ENCODE results near the gene YPEL5.
"Not testable (repeated sequence)": the region's sequence is repeated elsewhere in the genome, so short reads cannot be mapped to it uniquely, and the experiment has no call there.

The YPEL5 gene

DNA sequence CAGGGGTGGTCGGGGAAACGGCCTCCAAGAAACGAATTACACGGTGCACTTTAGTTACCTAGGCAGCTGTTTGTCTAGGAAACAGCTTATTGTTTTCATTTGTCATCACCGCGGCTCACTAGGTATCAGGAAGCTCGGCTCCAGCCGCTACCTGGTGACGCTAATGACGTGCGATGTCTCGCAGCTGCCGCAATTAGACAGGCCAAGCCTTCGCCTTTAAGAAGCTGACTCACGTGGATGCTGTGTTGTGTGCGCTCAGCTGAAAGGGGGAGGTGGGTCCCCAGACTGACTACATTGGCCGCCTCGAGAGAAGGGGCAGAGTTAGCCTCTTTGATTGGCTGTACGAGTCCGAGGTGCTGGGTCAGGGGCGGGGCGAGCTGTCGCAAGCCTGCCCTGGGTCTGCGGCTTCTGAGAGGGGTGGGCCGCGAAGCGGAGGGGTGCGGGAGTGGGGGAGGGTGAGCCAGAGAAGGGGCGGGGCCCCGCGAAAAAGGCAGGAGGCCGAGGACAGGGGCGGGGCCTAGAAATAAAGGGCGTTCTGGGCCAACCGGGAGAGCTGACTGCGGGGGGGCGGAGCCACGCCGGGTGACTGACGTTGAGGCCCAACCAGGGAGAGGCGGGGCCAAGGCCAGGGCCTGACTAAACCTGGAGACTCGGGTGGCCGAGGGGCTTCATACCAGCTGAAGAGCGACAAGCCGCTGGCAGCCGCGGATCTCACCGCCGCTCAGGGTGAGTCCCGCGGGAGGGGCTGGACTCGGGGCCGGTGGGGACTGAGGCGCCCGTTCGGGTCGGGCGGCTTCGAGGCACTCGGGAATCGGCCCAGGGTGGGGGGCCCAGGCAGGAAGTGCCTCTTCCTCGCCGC, at the start of gene YPEL5:
TSS of gene YPEL5 (plus strand) at position 671 of the 859 bp plus-strand sequence. CDS start 9,645 bp downstream, outside the sequence.
- peak; percentile 98 for DNase-seq

DNA sequence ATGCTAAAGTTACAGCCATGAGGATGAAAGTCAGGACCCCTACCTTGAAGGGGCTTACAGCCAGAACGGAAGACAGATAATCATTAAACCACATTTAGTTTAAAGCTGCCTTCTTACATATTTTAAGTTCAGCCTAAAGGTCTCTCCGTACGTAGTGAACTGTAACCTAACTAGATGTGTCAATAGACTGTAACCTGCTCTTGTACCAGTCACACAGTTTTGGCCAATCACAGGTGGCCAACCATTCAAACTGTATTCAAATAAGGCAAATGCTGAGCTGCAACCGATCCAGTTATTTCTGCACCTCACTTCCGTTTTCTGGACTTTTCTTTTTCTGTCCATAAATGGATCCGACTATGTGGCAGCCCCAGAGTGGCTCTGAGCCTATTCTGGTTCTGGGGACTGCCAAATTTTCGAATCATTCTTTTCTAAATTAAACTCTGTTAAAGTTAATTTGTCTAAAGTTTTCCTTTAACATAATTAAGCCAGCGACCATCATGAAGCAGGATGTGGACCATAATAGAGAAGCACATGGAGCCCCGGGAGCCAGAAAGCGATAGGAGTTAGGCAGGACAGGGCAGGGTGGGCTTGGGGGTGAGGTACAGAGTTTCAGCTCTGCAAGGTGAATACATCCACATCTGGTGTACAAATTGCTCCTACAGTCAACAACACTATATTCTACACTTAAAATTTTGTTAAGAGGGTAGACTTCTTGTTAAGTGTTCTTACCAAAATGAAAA, 48.4 kb upstream of the YPEL5 start:
- DNase-seq, result no peak

DNA sequence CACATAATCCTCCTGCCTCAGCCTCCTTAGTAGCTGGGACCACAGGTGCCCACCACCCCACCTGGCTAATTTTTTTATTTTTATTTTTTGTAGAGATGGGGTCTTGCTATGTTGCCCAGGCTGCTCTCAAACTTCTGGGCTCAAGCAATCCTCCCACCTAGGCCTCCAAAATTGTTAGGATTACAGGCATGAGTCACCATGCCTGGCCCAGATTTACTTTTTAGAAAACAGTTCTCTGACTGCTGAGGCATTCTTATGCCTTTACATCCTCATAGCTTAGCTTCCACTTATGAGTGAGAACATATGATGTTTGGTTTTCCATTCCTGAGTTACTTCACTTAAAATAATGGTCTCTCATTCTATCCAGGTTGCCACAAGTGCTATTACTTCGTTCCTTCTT, 47.4 kb upstream of the YPEL5 start:
- not testable (repeated sequence) for DNase-seq

DNA sequence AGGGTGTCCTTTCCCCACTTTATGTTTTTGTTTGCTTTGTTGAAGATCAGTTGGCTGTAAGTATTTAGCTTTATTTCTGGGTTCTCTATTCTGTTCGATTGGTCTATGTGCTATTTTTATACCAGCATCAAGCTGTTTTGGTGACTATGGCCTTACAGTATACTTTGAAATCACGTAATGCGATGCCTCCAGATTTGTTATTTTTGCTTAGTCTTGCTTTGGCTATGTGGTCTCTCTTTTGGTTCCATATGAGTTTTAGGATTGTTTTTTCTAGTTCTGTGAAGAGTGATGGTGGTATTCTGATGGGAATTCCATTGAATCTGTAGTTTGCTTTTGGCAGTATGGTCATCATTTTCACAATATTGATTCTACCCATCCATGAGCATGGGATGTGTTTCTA, 46.1 kb upstream of the YPEL5 start:
- DNase-seq, result not testable (repeated sequence)

GRCh38 chr2:30104307-30104706, 42.5 kb upstream of the YPEL5 start:
- DNase-seq, result no peak

- DNase-seq, result no peak
Measured at GRCh38 chr2:30105556-30105955, 41.3 kb upstream of the YPEL5 start.

DNA sequence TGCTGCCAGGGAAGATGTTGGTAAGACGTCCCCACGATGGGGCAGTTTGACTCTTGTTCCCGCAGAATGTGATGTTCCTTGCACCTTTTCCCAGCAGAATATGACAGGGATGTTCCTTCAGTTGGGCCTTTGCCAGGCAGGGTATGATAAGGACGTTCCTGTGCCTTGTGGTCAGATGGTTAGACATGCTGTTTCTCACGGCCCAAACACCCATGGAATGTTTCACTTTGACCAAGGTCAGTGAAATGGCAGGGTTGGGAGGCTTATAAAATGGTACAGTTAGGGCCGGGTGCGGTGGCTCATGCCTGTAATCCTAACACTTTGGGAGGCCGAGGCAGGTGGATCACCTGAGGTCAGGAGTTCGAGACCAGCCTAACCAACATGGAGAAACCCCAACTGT, 40.3 kb upstream of the YPEL5 start:
- no peak for DNase-seq

GRCh38 chr2:30108192-30108591, 38.6 kb upstream of the YPEL5 start:
- DNase-seq, result no peak

DNA sequence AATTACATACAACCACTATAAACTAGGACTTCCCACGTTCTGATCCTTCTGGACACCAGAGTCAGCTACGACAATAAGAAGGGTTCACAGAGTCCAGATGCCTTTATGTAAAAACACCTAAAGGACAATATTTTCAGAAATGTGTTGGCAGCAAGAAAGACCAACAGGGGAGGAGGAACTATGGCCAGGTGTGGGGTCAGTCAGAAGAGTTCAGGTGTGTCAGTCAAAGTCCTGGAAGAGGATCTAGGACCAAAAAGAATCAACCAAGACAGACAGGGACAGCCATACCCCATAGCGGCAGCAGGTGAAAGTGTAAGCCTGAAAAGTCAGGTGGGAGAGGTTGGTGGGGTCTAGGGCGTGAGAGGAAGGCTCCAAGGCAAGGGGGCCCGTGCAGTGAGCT, 38.0 kb upstream of the YPEL5 start:
- DNase-seq, result no peak

DNA sequence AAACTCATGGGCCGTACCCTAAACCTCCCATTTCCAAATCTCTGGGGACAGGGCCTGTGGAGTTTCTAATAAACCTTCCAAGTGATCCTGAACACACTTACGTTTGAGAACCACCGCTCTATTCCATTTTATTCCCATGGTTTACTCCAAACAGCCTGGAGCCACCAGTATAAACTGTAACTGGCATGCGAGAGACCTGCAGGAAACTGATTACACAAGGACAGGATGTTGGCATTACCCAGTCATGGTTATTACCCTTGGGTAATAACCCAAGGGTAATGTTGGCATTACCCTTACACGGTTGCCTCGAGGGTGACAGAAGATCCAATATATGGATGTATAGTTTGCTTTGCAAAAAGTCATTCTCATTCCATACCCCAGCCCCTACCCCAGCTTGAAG, 37.0 kb upstream of the YPEL5 start:
- no peak for DNase-seq

DNA sequence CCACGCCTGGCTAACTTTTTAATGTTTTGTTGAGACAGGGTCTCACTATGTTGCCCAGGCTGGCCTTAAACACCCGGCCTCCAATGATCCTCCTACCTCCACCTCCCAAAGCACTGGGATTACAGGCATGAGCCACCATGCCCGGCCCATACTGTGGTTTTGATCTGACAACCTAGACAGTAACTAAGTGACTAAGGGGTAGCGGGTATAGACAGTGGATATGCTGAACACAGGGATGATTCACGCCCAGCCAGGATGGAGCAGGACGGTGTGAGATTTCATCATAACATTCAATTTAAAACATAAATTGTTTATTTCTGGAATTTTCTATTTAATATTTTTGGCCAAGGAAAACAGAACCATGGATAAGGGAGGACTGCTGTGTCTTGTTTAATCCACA, 36.0 kb upstream of the YPEL5 start:
- DNase-seq, result no peak

- not testable (repeated sequence) for DNase-seq
Measured at GRCh38 chr2:30111186-30111585, 35.6 kb upstream of the YPEL5 start.

DNA sequence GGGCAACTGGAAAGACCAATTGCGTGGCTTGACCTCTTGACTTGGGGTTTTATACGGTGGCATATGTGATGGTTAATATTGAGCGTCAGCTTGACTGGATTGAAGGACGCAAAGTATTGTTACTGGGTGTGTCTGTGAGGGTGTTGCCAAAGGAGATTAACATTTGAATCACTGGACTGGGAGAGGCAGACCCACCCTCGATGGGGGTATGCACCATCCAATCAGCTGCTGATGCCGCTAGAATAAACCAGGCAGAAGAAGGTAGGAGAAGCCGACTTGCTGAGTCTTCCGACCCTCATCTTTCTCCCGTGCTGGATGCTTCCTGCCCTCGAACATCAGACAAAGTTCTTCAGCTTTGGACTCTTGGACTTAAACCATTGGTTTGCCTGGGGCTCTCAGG, 34.2 kb upstream of the YPEL5 start:
- DNase-seq, result no peak

- no peak for DNase-seq
Measured at GRCh38 chr2:30113617-30114293, 33.1 kb upstream of the YPEL5 start.

DNA sequence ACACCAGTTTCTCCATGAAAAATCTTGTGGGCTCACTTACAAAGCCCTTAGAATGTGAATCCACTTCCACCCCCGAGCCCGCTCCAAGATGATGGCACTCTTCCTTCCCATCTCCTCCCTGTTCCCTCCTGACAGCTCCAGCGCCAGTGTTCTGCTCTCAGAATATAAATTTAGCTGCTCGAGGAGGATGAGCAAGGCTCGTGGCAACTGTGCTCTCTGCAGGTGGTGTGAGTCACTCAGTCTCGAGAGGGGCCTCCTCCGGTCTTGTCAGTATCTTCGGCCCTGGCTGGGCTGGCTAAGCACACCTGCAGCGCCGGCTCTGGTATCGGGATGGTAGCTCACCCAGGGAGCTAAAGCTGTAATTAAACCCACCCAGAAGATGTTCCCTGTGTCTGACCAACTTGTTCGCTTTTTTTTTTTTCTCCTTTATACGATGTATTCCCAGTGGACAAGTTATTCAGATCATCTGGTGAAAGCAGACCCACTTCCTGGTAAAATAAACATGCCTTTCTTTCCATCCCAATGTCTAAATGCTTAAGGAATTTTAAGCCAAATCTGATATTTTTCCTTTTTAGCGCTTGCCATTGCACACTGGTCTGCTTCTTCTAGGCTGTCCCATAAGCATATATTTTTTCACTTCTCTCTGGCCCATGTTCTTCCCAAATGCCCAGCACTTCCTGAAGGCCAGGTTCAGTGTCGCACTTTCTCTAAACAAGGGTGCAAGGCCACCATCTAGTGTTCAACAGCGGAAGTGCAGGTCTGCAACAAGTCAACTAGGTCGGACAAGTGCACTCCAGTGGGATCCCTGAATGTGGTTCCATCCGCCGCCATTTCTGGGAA, 31.4 kb upstream of the YPEL5 start:
- DNase-seq, result peak; percentile 20

GRCh38 chr2:30115981-30116285, 30.9 kb upstream of the YPEL5 start:
- DNase-seq, result no peak

GRCh38 chr2:30122362-30122761, 24.4 kb upstream of the YPEL5 start:
- DNase-seq, result no peak

DNA sequence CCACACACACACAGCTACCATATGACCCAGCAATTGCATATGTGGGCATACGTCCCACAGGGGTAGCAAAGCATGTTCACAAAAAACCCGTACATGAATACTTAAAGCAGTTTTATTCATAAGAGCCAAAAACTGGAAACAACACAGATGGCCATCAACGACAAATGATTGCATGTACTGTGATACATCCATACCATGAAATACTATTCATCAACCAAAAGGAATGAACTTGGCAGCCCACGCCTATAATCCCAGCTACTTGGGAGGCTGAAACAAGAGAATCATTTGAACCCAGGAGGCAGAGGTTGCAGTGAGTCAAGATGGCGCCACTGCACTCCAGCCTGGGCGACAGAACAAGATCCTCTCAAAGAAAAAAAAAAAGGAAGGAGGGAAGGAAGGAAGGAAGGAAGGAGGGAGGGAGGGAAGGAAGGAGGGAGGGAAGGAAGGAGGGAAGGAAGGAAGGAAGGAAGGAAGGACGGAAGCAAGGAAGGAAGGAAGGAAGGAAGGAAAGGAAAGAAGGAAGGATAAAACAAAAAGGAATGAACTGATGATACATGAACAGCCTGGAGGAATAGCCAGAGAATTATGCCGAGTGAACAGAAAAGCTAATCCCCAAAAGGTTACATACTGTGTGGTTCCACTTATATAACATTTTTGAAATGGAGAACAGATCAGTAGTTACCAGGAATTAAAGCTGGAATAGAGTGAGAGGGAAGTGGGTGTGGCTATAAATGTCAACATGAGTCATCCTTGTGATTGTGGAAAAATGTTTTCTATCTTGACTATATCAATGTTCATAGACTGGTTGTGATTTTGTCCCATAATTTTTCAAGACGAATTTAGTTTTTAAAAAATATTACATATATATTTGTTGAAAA, 19.6 kb upstream of the YPEL5 start:
- no peak for DNase-seq

- DNase-seq, result no peak
Measured at GRCh38 chr2:30134582-30134981, 12.2 kb upstream of the YPEL5 start.

DNA sequence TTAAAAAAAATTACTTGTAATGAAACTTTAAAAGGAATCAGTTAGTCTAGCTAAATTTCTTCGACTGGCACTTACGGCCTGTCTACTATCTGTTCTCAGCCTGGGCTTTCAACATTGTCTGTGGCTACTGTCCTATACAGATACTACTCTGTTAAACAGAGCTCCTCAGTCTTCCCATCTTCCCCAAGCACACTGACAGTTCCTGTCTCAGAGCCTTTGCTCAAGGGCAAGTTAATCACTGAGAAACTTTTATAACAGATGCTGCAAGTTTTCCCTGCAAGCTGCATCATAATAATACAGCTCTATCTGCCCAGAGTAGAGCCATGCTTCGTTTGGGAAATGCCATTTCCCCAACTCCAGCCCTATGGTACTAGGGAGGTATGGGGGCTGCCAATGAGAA, 11.3 kb upstream of the YPEL5 start:
- no peak for DNase-seq

DNA sequence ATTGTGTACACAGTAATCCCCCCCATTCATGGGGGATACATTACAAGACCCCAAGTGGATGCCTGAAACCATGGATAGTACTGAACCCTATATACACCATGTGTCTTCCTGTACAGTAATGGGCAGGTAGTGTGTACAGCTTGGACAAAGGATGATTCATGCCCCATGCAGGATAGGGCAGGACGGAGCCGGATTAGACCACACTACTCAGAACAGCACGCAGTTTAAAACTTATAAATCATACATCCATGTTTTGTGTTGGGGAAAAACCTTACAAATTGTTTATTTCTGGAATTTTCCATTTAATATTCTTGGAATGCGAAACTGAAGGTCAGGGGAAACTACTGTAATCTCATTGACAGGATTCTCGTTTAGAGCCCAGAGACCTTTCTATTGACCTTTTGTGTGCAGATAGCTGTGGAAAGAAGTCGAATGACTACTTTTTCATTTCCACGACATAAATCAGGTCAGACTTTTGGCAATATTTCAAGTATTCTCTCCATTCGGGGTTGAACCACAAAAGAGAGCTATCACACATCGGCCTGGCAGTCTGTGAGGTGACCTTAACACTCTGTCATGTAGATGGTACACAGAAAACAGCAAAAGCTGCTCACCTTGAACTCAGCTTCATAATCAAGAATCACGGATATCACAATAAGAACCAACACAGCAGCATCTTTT, 9.9 kb upstream of the YPEL5 start:
- DNase-seq, result no peak

All from NCI-H2029 (cell line).